ENCODE measurements around the gene ITGAE.

DNA sequence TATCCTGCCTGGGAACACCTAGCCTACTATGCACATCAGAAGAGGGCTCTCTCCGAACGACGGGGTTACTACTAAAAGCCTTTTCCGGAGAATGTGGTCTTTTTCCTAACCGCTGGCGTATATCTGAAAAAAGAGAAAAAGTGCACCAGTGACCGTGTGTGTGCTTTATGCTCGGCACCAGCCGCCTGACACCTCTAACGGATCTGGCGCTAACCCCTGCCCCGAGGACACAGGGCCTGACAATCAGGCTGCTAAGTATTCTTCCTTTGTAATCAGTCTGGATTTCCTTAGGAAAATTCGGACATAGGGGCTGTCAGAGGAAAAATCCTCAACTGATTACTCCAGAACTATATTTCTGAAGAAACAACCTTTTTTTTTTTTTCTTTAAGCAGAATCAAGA is 13.4 kb upstream of the ITGAE start:
- TF ChIP-seq POLR2A (IDR thresholded peaks at IDR 0.05; ENCODE audit: low read depth, low read length) (no peak), TAF1 (IDR thresholded peaks at IDR 0.05; ENCODE audit: low read depth, low read length) (no peak), SPI1 (IDR thresholded peaks at IDR 0.05; ENCODE audit: low read depth, low read length) (no peak), POLR2AphosphoS5 (IDR thresholded peaks at IDR 0.05; ENCODE audit: low read depth, low read length) (no peak), POU2F2 (IDR thresholded peaks at IDR 0.05; ENCODE audit: low read depth, low read length) (no peak), PAX5 (IDR thresholded peaks at IDR 0.05; ENCODE audit: insufficient read depth, low read length, severe bottlenecking) (no peak)
